HL-60/S4 (cell line): Measurements from ENCODE around the gene HDAC4.

Experiments
- in situ Hi-C: fragments of 300-500 bp; cut with MboI; formaldehyde crosslinking; loops from 2 replicates; pipeline ENCODE4 v1.14.3; 2022; ENCODE audit warnings: low sequenced_read_pairs

HDAC4 gene

GRCh38 chr2:239429473-239430350 is 28.9 kb upstream of the HDAC4 start:
- in situ Hi-C loops, result no loop called here

- in situ Hi-C loops, result no loop called here
Measured at GRCh38 chr2:239425631-239426030, 24.8 kb upstream of the HDAC4 start.

GRCh38 chr2:239424337-239425045 is 23.7 kb upstream of the HDAC4 start:
- in situ Hi-C loops, result no loop called here

- in situ Hi-C loops, result no loop called here
Measured at GRCh38 chr2:239423551-239423950, 22.7 kb upstream of the HDAC4 start.

GRCh38 chr2:239421851-239422250 is 21.0 kb upstream of the HDAC4 start:
- in situ Hi-C loops, result no loop called here

GRCh38 chr2:239420082-239420481 is 19.3 kb upstream of the HDAC4 start:
- in situ Hi-C loops, result no loop called here

GRCh38 chr2:239418918-239419317 is 18.1 kb upstream of the HDAC4 start:
- in situ Hi-C loops, result no loop called here

GRCh38 chr2:239412905-239413603 is 12.2 kb upstream of the HDAC4 start:
- in situ Hi-C loops, result no loop called here

GRCh38 chr2:239411549-239412319 is 10.9 kb upstream of the HDAC4 start:
- in situ Hi-C loops, result no loop called here

- in situ Hi-C loops, result no loop called here
Measured at GRCh38 chr2:239411117-239411516, 10.3 kb upstream of the HDAC4 start.

- in situ Hi-C loops, result no loop called here
Measured at GRCh38 chr2:239409976-239410375, 9.2 kb upstream of the HDAC4 start.

GRCh38 chr2:239407112-239407511 is 6.3 kb upstream of the HDAC4 start:
- in situ Hi-C loops, result no loop called here

- in situ Hi-C loops, result no loop called here
Measured at GRCh38 chr2:239406316-239406995, 5.6 kb upstream of the HDAC4 start.

- in situ Hi-C loops, result no loop called here
Measured at GRCh38 chr2:239405071-239405470, 4.3 kb upstream of the HDAC4 start.

GRCh38 chr2:239402666-239403065 is 1.8 kb upstream of the HDAC4 start:
- in situ Hi-C loops, result no loop called here

GRCh38 chr2:239401881-239402233 is 1.0 kb upstream of the HDAC4 start:
- in situ Hi-C loops, result no loop called here

GRCh38 chr2:239401067-239401880 is 454 bp upstream of the HDAC4 start:
- in situ Hi-C loops, result no loop called here

GRCh38 chr2:239399921-239400595 is 762 bp downstream of the HDAC4 start:
- in situ Hi-C loops, result no loop called here

GRCh38 chr2:239399433-239399920 is 1.3 kb downstream of the HDAC4 start:
- in situ Hi-C loops, result no loop called here
